OCI-LY1 (cell line): ENCODE results near the gene DNAJB8.

Experiments used
- CTCF ChIP-seq: fragments of 200-600 bp; sonication (generic), shearing (Covaris generic); IDR thresholded peaks from 2 replicates; pipeline ENCODE4 v1.5.1; 2017; ENCODE audit warnings: mild to moderate bottlenecking, antibody characterized with exemption, low read length, moderate library complexity, mixed read lengths
- EZH2 ChIP-seq: fragments of 200-600 bp; sonication (generic), shearing (Covaris generic); IDR thresholded peaks from 2 replicates; pipeline ENCODE4 v1.8.0; 2017; ENCODE audit warnings: borderline replicate concordance, mixed run types, mild to moderate bottlenecking, antibody characterized with exemption, low read length, moderate library complexity, mixed read lengths

- no peak for TF ChIP-seq CTCF
- TF ChIP-seq EZH2, result no peak
Measured at GRCh38 chr3:128448491-128448890, 18.2 kb downstream of the DNAJB8 start.
